GM18909 (cell line): ENCODE data around the gene KLHL17.

ENCODE experiments used
- ATAC-seq: cut with Tn5 transposase; IDR thresholded peaks from one replicate; pipeline ENCODE4 v1.9.1; 2021; ENCODE audit warnings: mild to moderate bottlenecking; ENCODE audit not compliant: unreplicated experiment, poor library complexity

The KLHL17 gene

GRCh38 chr1:921011-921837 is 39.2 kb upstream of the KLHL17 start:
- ATAC-seq, result no peak

- no peak for ATAC-seq
These were observed 37.0 kb upstream of the KLHL17 start, which contains the start of gene SAMD11 for GRCh38 chr1:923131-923990. TSS of gene SAMD11 (plus strand) at chr1:923923. CDS start at chr1:924432, 509 bp downstream.

- ATAC-seq, result no peak
These were observed 36.3 kb upstream of the KLHL17 start for GRCh38 chr1:923991-924655.

GRCh38 chr1:924656-925560 is 35.5 kb upstream of the KLHL17 start:
- no peak for ATAC-seq

GRCh38 chr1:925561-926421 is 34.6 kb upstream of the KLHL17 start:
- no peak for ATAC-seq

- no peak for ATAC-seq
These were observed 33.1 kb upstream of the KLHL17 start for GRCh38 chr1:927234-927633.

GRCh38 chr1:927748-928147 is 32.6 kb upstream of the KLHL17 start:
- no peak for ATAC-seq

- no peak for ATAC-seq
These were observed 31.3 kb upstream of the KLHL17 start for GRCh38 chr1:928825-929661.

- ATAC-seq, result no peak
These were observed 30.4 kb upstream of the KLHL17 start for GRCh38 chr1:929712-930632.

- ATAC-seq, result no peak
These were observed 29.7 kb upstream of the KLHL17 start for GRCh38 chr1:930633-931138.

GRCh38 chr1:931380-932172 is 28.8 kb upstream of the KLHL17 start:
- no peak for ATAC-seq

- ATAC-seq, result no peak
These were observed 28.2 kb upstream of the KLHL17 start for GRCh38 chr1:932173-932510.

- ATAC-seq, result no peak
These were observed 27.4 kb upstream of the KLHL17 start for GRCh38 chr1:932776-933602.

GRCh38 chr1:933603-933940 is 26.8 kb upstream of the KLHL17 start:
- ATAC-seq, result no peak

GRCh38 chr1:934991-935750 is 25.2 kb upstream of the KLHL17 start:
- no peak for ATAC-seq
